HepG2 (cell line): ENCODE results near the gene ADGRE2. TPM values are rescaled to one million over a fixed set of nuclear protein-coding genes. Genes with fewer than 3 reads are reported as not detected.

Source experiments
- ATAC-seq: fragments of 200-7000 bp; cut with Tn5 transposase; 3 replicates; pipeline ENCODE4 v1.9.1; 2020; ENCODE audit warnings: mild to moderate bottlenecking, moderate library complexity
- BruUV-seq: library from RNA; stranded (reverse); fragments of 400-500 nt; replicated peaks from 2 replicates; lab custom pipeline; 2021; lab: Mats Ljungman, UMichigan
- CTCF ChIA-PET: fragments of 300-600 bp; formaldehyde crosslinking; extraction: SDS; loops from one replicate; lab custom pipeline; 2021; ENCODE audit warnings: low total read pairs, inconsistent platforms, low intra/inter-chr PET ratio; lab: Yijun Ruan, JAX
- POLR2A ChIA-PET: fragments of 350-600 bp; sonication (Branson Sonifier 250); formaldehyde crosslinking; loops from one replicate; lab custom pipeline; 2020; ENCODE audit warnings: antibody characterized with exemption, inconsistent platforms; lab: Yijun Ruan, JAX
- DNase-seq: peaks from one replicate; pipeline ENCODE4 v3.0.0-alpha.2; 2015; ENCODE audit warnings: low spot score
- FAIRE-seq: peaks from 3 replicates; lab custom pipeline; 2011; peaks lifted over from hg19 to GRCh38; lab: Jason Lieb, UNC
- H2AFZ ChIP-seq: one replicate; pipeline ENCODE4 v1.6.1; 2011; ENCODE audit warnings: low read length, inconsistent platforms
- H3K27ac ChIP-seq: fragments of 300-600 bp; 3 replicates; pipeline ENCODE4 v1.8.0; 2011; ENCODE audit warnings: mixed run types, mild to moderate bottlenecking, mixed read lengths, low read length, inconsistent platforms; ENCODE audit not compliant: insufficient read depth; ENCODE audit errors: extremely low read length
- H3K27me3 ChIP-seq, 2 experiments: fragments of 200-600 bp in 1 of 2; 2 replicates in 1 of 2; 3 replicates in 1 of 2; pipeline versions ENCODE4 v1.6.0 to v1.8.0; 2011; ENCODE audit warnings: low read length in 2 of 2, mild to moderate bottlenecking in 2 of 2, moderate library complexity in 2 of 2, inconsistent platforms in 1 of 2; ENCODE audit not compliant: insufficient read depth in 2 of 2, control insufficient read depth in 1 of 2
- H3K36me3 ChIP-seq, 2 experiments: fragments of 200-600 bp in 1 of 2; replicated peaks in 1 of 2; 2 replicates in 1 of 2; 3 replicates in 1 of 2; pipeline versions ENCODE4 v1.5.1 to v1.8.0; 2011; ENCODE audit warnings: low read length in 2 of 2, inconsistent platforms in 1 of 2; ENCODE audit not compliant: insufficient read depth in 2 of 2, control insufficient read depth in 1 of 2
- H3K4me1 ChIP-seq: 2 replicates; pipeline ENCODE4 v1.5.1; 2012; ENCODE audit warnings: low read length, inconsistent platforms; ENCODE audit not compliant: insufficient read depth
- H3K4me2 ChIP-seq: 2 replicates; pipeline ENCODE4 v1.6.0; 2011; ENCODE audit warnings: low read depth, low read length, inconsistent platforms
- H3K4me3 ChIP-seq, 3 experiments: fragments of 200-600 bp in 1 of 3; sonication (generic), shearing (Covaris generic) in 1 of 3; replicated peaks in 1 of 3; 2 replicates each; pipeline ENCODE4 v1.5.1; 2011 to 2016; ENCODE audit warnings: low read length in 3 of 3, inconsistent platforms in 2 of 3, low read depth in 2 of 3, mild to moderate bottlenecking in 2 of 3, control low read depth in 1 of 3, mixed read lengths in 1 of 3; ENCODE audit not compliant: insufficient read depth in 1 of 3
- H3K79me2 ChIP-seq: one replicate; pipeline ENCODE4 v1.6.1; 2011; ENCODE audit warnings: low read length, inconsistent platforms; ENCODE audit not compliant: insufficient read depth
- H3K9ac ChIP-seq: 2 replicates; pipeline ENCODE4 v1.6.0; 2011; ENCODE audit warnings: mild to moderate bottlenecking, low read depth, low read length, inconsistent platforms; ENCODE audit not compliant: insufficient read depth
- H3K9me3 ChIP-seq: 2 replicates; pipeline ENCODE4 v1.5.1; 2012; ENCODE audit warnings: mild to moderate bottlenecking, low read length
- H4K20me1 ChIP-seq: 2 replicates; pipeline ENCODE4 v1.6.0; 2011; ENCODE audit warnings: inconsistent platforms, mild to moderate bottlenecking, low read length, moderate library complexity; ENCODE audit not compliant: insufficient read depth
- ATF4 ChIP-seq, 2 experiments: fragments of 450-650 bp in 1 of 2; sonication (generic) in 1 of 2; formaldehyde crosslinking; IDR thresholded peaks; 2 replicates each; pipeline versions ENCODE4 v1.5.0 to v1.8.0; 2020 to 2022; ENCODE audit warnings: mild to moderate bottlenecking in 1 of 2, missing genetic modification reagents in 1 of 2
- CEBPB ChIP-seq: IDR thresholded peaks from 2 replicates; pipeline ENCODE4 v1.6.1; 2011; ENCODE audit warnings: low read depth, low read length, improper control_type of control experiment, borderline replicate concordance
- HNF4G ChIP-seq, 2 experiments: sonication (generic) in 1 of 2; formaldehyde crosslinking in 1 of 2; IDR thresholded peaks; 2 replicates each; pipeline versions ENCODE4 v1.4.0 to v1.6.1; 2011 to 2020; ENCODE audit warnings: borderline replicate concordance in 2 of 2, low read depth in 2 of 2, mild to moderate bottlenecking in 2 of 2, low read length in 1 of 2, missing genetic modification reagents in 1 of 2, moderate library complexity in 1 of 2
- MLX ChIP-seq: IDR thresholded peaks from 2 replicates; pipeline ENCODE4 v1.6.1; 2016
- PCBP1 ChIP-seq: fragments of 200-400 bp; formaldehyde crosslinking; IDR thresholded peaks from 2 replicates; pipeline ENCODE4 v1.6.1; 2017; ENCODE audit warnings: mild to moderate bottlenecking, low read depth, low read length, borderline replicate concordance
- SAFB2 ChIP-seq: sonication (generic); formaldehyde crosslinking; IDR thresholded peaks from 2 replicates; pipeline ENCODE4 v1.5.1; 2020; ENCODE audit warnings: missing genetic modification reagents, low read depth, mild to moderate bottlenecking, borderline replicate concordance
- SMC3 ChIP-seq: IDR thresholded peaks from 2 replicates; pipeline ENCODE4 v1.6.1; 2011; ENCODE audit warnings: low read length, improper control_type of control experiment
- SRY ChIP-seq: sonication (generic); formaldehyde crosslinking; IDR thresholded peaks from 2 replicates; pipeline ENCODE4 v1.8.0; 2022; ENCODE audit warnings: mild to moderate bottlenecking, missing genetic modification reagents
- STAT5B ChIP-seq: sonication (generic); formaldehyde crosslinking; IDR thresholded peaks from 2 replicates; pipeline ENCODE4 v1.4.0; 2020; ENCODE audit warnings: missing genetic modification reagents
- TRIM22 ChIP-seq: fragments of 450-650 bp; IDR thresholded peaks from 2 replicates; pipeline ENCODE4 v1.6.1; 2017
- ZNF432 ChIP-seq: sonication (generic); formaldehyde crosslinking; IDR thresholded peaks from 2 replicates; pipeline ENCODE4 v1.5.0; 2020; ENCODE audit warnings: missing genetic modification reagents, mild to moderate bottlenecking, borderline replicate concordance
- ZNF615 ChIP-seq: sonication (generic); formaldehyde crosslinking; IDR thresholded peaks from 2 replicates; pipeline ENCODE4 v1.5.0; 2020; ENCODE audit warnings: mild to moderate bottlenecking, missing genetic modification reagents, borderline replicate concordance
- WGBS: methylation state at CpG from one replicate; pipeline ENCODE4 v1.1.6; 2017; ENCODE audit warnings: low lambda C conversion rate; 5-methylcytosine and 5-hydroxymethylcytosine counted together
- in situ Hi-C: cut with HindIII; loops from 2 replicates; pipeline ENCODE4 v1.10.0; 2017; ENCODE audit warnings: low pct_unique_long_range_greater_than_20kb; ENCODE audit not compliant: extremely low pct_ligation_motif_present
- intact Hi-C: fragments of 100-400 bp; cut with micrococcal nuclease; formaldehyde crosslinking; loops from one replicate; pipeline ENCODE4 v1.10.0; 2022; ENCODE audit not compliant: unreplicated experiment
- polyA plus RNA-seq, 8 experiments: library from polyadenylated mRNA; depleted of rRNA in 3 of 8; stranded (reverse) in 7 of 8; unstranded in 1 of 8; fragments of >200 nt; fragmentation: Illumina TruSeq in 4 of 8; extraction: Trizol in 4 of 8; gene quantifications; 2 replicates each; pipeline versions ENCODE4 v1.2.1 to v1.2.3, GENCODE V29; 2011 to 2016; ENCODE audit warnings: low read depth in 4 of 8, missing spikeins in 1 of 8, mixed read lengths in 1 of 8; ENCODE audit not compliant: insufficient read depth in 1 of 8
- total RNA-seq, 5 experiments: library from RNA; depleted of rRNA; stranded (reverse); fragments of >200 nt; fragmentation: Illumina TruSeq; extraction: Trizol; gene quantifications; 2 replicates each; pipeline ENCODE4 v1.2.3, GENCODE V29; 2016; ENCODE audit warnings: low read depth in 1 of 5

ADGRE2 gene
- total and polyA plus RNA-seq, 2 of the 13 experiments (the other 11 are each of a cell fraction or from before 2014, with no cell fraction given): 0.04 TPM; not detected in 1

GRCh38 chr19:14818588-14818987 lies 40.2 kb upstream of the ADGRE2 start:
- H2AFZ ChIP-seq: no peak overlapping the region
- H3K27ac ChIP-seq: no peak overlapping the region
- in situ Hi-C loops: no loop called here
- H3K4me3 ChIP-seq: no peak overlapping the region
- no TSS peak for BruUV-seq
- 17% methylated on average over 8 of the region's 8 CpGs for WGBS
- H3K79me2 ChIP-seq: no peaks in the 10 kb centered on the region
- POLR2A ChIA-PET: no interaction called here
- TF ChIP-seq CEBPB: no peak
- TF ChIP-seq TRIM22: no peak
- TF ChIP-seq, all 625 proteins: peak for 0
- no peaks in the 10 kb centered on the region for H3K27me3 ChIP-seq
- no peaks in the 10 kb centered on the region for H3K9me3 ChIP-seq
- H4K20me1 ChIP-seq: no peaks in the 10 kb centered on the region
- no peak for DNase-seq
- FAIRE-seq: no peak
- H3K9ac ChIP-seq: no peak overlapping the region
- CTCF ChIA-PET: no interaction called here
- no peak overlapping the region for H3K4me2 ChIP-seq
- no peaks in the 10 kb centered on the region for H3K36me3 ChIP-seq
- no peak for ATAC-seq
- no peaks in the 10 kb centered on the region for H3K4me1 ChIP-seq
- intact Hi-C loops: no loop called here

GRCh38 chr19:14817052-14817451 lies 38.7 kb upstream of the ADGRE2 start:
- Histone ChIP-seq H3K4me2 (no peak overlapping the region), H2AFZ (no peak overlapping the region), H3K4me3 (no peak overlapping the region), H3K27me3 (no peaks in the 10 kb centered on the region), H3K27ac (no peak overlapping the region), H3K4me1 (no peaks in the 10 kb centered on the region), H3K9ac (no peak overlapping the region), H3K36me3 (no peaks in the 10 kb centered on the region), H3K9me3 (no peaks in the 10 kb centered on the region), H4K20me1 (no peaks in the 10 kb centered on the region), H3K79me2 (no peaks in the 10 kb centered on the region)
- ChIA-PET CTCF (no interaction called here), POLR2A (no interaction called here)
- in situ Hi-C loops: no loop called here
- ATAC-seq: no peak
- BruUV-seq: no TSS peak
- no peak for FAIRE-seq
- WGBS: 14% methylated on average over 3 of the region's 3 CpGs
- TF ChIP-seq ZNF615 (no peak), MLX (CRISPR knock-in tag) (no peak), SMC3 (no peak), STAT5B (CRISPR knock-in tag) (no peak), SRY (no peak), PCBP1 (no peak), ATF4 (CRISPR knock-in tag; IDR thresholded peaks at IDR 0.05) (no peak), HNF4G (IDR thresholded peaks at IDR 0.05; ENCODE audit: borderline replicate concordance, low read depth, low read length) (no peak), HNF4G (CRISPR knock-in tag; IDR thresholded peaks at IDR 0.05; ENCODE audit: borderline replicate concordance, low read depth) (no peak), SAFB2 (CRISPR knock-in tag) (no peak), ZNF432 (no peak)
- intact Hi-C loops: no loop called here
- DNase-seq: no peak
